ENCODE results near the gene GPR173.

The GPR173 gene

GRCh38 chrX:53055244-53055849, 6.8 kb downstream of the GPR173 start:
- TF ChIP-seq, protein P1, sequence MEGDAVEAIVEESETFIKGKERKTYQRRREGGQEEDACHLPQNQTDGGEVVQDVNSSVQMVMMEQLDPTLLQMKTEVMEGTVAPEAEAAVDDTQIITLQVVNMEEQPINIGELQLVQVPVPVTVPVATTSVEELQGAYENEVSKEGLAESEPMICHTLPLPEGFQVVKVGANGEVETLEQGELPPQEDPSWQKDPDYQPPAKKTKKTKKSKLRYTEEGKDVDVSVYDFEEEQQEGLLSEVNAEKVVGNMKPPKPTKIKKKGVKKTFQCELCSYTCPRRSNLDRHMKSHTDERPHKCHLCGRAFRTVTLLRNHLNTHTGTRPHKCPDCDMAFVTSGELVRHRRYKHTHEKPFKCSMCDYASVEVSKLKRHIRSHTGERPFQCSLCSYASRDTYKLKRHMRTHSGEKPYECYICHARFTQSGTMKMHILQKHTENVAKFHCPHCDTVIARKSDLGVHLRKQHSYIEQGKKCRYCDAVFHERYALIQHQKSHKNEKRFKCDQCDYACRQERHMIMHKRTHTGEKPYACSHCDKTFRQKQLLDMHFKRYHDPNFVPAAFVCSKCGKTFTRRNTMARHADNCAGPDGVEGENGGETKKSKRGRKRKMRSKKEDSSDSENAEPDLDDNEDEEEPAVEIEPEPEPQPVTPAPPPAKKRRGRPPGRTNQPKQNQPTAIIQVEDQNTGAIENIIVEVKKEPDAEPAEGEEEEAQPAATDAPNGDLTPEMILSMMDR (IDR thresholded peaks at IDR 0.05; ENCODE audit: borderline replicate concordance, extremely low read depth, low read length, poor library complexity, severe bottlenecking), result no peak
- no peak for TF ChIP-seq EZH2 (IDR thresholded peaks at IDR 0.05; ENCODE audit: borderline replicate concordance, low read depth, low read length, severe bottlenecking)
- Histone ChIP-seq H3K36me3 (ENCODE audit: insufficient read depth, low read length) (no peaks in the 10 kb centered on the region), H3K79me2 (ENCODE audit: insufficient read depth, low read length) (no peaks in the 10 kb centered on the region), H3K4me1 (ENCODE audit: insufficient read depth, low read length) (no peaks in the 10 kb centered on the region), H3K9ac (ENCODE audit: low read depth, low read length) (no peak overlapping the region), H3K4me3 (ENCODE audit: low read depth in 1 of 2, low read length in 2 of 2) (no peak overlapping the region), H4K20me1 (ENCODE audit: insufficient read depth, low read length) (no peaks in the 10 kb centered on the region), H3K27ac (ENCODE audit: low read length) (no peak overlapping the region), H3K27me3 (ENCODE audit: insufficient read depth, low read length, poor library complexity) (no peaks in the 10 kb centered on the region), H2AFZ (ENCODE audit: low read depth, low read length) (no peak overlapping the region), H3K9me3 (ENCODE audit: insufficient read depth, low read length, severe bottlenecking) (no peaks in the 10 kb centered on the region), H3K4me2 (ENCODE audit: insufficient read depth, low read length) (no peak overlapping the region)
- ATAC-seq (ENCODE audit: insufficient read depth, low read depth) (no peak), DNase-seq (no peak)

DNA sequence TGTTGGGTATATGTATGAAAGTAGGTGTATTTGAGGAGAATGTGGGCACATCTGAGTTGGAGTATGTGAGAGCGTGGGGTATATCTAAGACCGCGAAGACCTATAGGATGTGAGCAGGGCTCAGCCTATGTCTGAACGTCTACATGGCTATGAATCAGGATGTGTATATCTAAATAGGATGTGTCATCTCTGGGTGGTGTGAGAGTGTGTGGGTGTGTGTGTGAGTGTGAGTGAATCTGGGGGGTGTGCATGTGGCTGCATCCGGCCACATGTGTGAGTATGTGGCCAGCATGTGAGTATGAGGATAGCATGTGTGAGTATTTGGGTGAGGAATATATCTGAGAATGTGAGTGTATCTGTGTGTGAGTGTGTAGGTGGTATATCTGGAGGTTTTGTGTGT, 7.7 kb downstream of the GPR173 start:
- Histone ChIP-seq H3K4me1 (ENCODE audit: insufficient read depth, low read length) (no peaks in the 10 kb centered on the region), H3K36me3 (ENCODE audit: insufficient read depth, low read length) (no peaks in the 10 kb centered on the region), H3K27me3 (ENCODE audit: insufficient read depth, low read length, poor library complexity) (no peaks in the 10 kb centered on the region), H3K4me2 (ENCODE audit: insufficient read depth, low read length) (no peak overlapping the region), H4K20me1 (ENCODE audit: insufficient read depth, low read length) (no peaks in the 10 kb centered on the region), H3K9me3 (ENCODE audit: insufficient read depth, low read length, severe bottlenecking) (no peaks in the 10 kb centered on the region), H3K79me2 (ENCODE audit: insufficient read depth, low read length) (no peaks in the 10 kb centered on the region), H3K27ac (ENCODE audit: low read length) (no peak overlapping the region), H3K9ac (ENCODE audit: low read depth, low read length) (no peak overlapping the region), H2AFZ (ENCODE audit: low read depth, low read length) (no peak overlapping the region), H3K4me3 (ENCODE audit: low read depth in 1 of 2, low read length in 2 of 2) (no peak overlapping the region)
- TF ChIP-seq EZH2 (IDR thresholded peaks at IDR 0.05; ENCODE audit: borderline replicate concordance, low read depth, low read length, severe bottlenecking), result no peak
- TF ChIP-seq, protein P1 (IDR thresholded peaks at IDR 0.05; ENCODE audit: borderline replicate concordance, extremely low read depth, low read length, poor library complexity, severe bottlenecking), result no peak
- no peak for ATAC-seq (ENCODE audit: insufficient read depth, low read depth)
- no peak for DNase-seq

GRCh38 chrX:53065104-53065503, 16.5 kb downstream of the GPR173 start:
- Histone ChIP-seq H3K79me2 (ENCODE audit: insufficient read depth, low read length) (no peaks in the 10 kb centered on the region), H3K27me3 (ENCODE audit: insufficient read depth, low read length, poor library complexity) (no peaks in the 10 kb centered on the region), H3K36me3 (ENCODE audit: insufficient read depth, low read length) (no peaks in the 10 kb centered on the region), H3K9me3 (ENCODE audit: insufficient read depth, low read length, severe bottlenecking) (no peaks in the 10 kb centered on the region), H3K4me1 (ENCODE audit: insufficient read depth, low read length) (no peaks in the 10 kb centered on the region), H3K4me3 (ENCODE audit: low read depth in 1 of 2, low read length in 2 of 2) (no peak overlapping the region), H4K20me1 (ENCODE audit: insufficient read depth, low read length) (no peaks in the 10 kb centered on the region), H3K27ac (ENCODE audit: low read length) (no peak overlapping the region), H2AFZ (ENCODE audit: low read depth, low read length) (no peak overlapping the region), H3K9ac (ENCODE audit: low read depth, low read length) (no peak overlapping the region), H3K4me2 (ENCODE audit: insufficient read depth, low read length) (no peak overlapping the region)
- DNase-seq, result no peak
- no peak for ATAC-seq (ENCODE audit: insufficient read depth, low read depth)
- TF ChIP-seq, protein P1 (IDR thresholded peaks at IDR 0.05; ENCODE audit: borderline replicate concordance, extremely low read depth, low read length, poor library complexity, severe bottlenecking), result no peak
- no peak for TF ChIP-seq EZH2 (IDR thresholded peaks at IDR 0.05; ENCODE audit: borderline replicate concordance, low read depth, low read length, severe bottlenecking)

Data from DND-41 (cell line).